ENCODE data around the gene RIPOR1. TPM values are rescaled to one million over a fixed set of nuclear protein-coding genes. Genes with fewer than 3 reads are reported as not detected.
A peak's percentile ranks its signal among the peaks of the same experiment; 100 is the strongest.

Gene RIPOR1
- total and polyA plus RNA-seq, 2 donors from 2014 or later, result 60.9 to 116 TPM

DNA sequence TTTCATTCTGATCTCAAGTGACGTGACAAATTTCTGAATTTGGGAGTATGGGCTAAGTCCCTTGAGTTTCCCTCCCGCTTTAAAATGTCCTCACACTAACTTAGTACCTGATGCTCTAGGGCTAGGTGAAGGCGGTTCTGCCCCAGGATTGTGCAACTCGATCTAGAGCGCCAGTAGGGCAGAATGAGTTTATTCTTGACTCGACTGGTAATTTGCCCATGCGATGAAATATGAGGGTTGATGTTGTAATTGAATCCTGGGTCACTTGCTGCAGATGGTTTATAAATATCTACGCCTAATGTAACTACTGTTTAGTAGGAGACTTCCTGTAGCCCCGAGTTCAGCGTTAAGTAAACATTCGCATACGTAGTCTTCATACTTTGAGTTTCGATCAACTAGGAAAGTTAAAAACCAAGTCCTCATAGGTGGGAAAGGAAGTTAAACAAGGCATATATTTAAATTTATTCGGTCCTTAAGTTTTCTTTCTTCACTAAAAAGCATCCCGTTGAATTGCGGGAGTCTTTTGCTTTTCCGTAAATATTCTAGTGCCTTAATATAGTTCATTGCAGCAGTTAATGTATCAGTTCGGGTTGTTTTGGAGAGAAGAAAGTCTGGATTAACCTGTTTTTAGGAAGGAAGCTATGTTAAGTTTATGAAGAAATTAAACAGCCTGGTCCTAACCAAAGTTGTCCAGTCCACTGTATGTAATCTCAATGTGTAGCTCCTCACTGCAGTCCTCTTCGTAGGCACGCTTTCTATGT lies 35.3 kb downstream of the RIPOR1 start:
- Histone ChIP-seq H3K9me3 (ENCODE audit: control insufficient read depth in 2 of 3, insufficient read depth in 1 of 3, low read length in 3 of 3) (no peaks in the 10 kb centered on the region), H3K27ac (ENCODE audit: low read depth in 2 of 2, low read length in 2 of 2) (peak overlapping the region; percentile 96 to 97), H3K36me3 (ENCODE audit: control insufficient read depth in 2 of 3, insufficient read depth in 3 of 3, low read length in 3 of 3) (no peaks in the 10 kb centered on the region), H3K4me3 (ENCODE audit: low read length in 3 of 3) (peak overlapping the region; percentile 66 to 85 (median 75)), H3K27me3 (ENCODE audit: control insufficient read depth, insufficient read depth, low read length) (no peaks in the 10 kb centered on the region), H3K4me1 (ENCODE audit: control insufficient read depth in 2 of 3, insufficient read depth in 2 of 3, low read depth in 1 of 3, low read length in 3 of 3) (peaks cover 0 to 14% (median 12%) of the 10 kb centered on the region in 3 donors), H3K9ac (ENCODE audit: low read length in 3 of 3) (peak overlapping the region; percentile 70 to 86 (median 77))
- TF ChIP-seq, protein P1, sequence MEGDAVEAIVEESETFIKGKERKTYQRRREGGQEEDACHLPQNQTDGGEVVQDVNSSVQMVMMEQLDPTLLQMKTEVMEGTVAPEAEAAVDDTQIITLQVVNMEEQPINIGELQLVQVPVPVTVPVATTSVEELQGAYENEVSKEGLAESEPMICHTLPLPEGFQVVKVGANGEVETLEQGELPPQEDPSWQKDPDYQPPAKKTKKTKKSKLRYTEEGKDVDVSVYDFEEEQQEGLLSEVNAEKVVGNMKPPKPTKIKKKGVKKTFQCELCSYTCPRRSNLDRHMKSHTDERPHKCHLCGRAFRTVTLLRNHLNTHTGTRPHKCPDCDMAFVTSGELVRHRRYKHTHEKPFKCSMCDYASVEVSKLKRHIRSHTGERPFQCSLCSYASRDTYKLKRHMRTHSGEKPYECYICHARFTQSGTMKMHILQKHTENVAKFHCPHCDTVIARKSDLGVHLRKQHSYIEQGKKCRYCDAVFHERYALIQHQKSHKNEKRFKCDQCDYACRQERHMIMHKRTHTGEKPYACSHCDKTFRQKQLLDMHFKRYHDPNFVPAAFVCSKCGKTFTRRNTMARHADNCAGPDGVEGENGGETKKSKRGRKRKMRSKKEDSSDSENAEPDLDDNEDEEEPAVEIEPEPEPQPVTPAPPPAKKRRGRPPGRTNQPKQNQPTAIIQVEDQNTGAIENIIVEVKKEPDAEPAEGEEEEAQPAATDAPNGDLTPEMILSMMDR (IDR thresholded peaks at IDR 0.05; ENCODE audit: borderline replicate concordance, extremely low read depth, insufficient read depth), result no peak
- DNase-seq, result peak; percentile 34 to 79 (median 59)
- intact Hi-C loops (cut with DNase I), result no loop called here
- FAIRE-seq, result no peak

DNA sequence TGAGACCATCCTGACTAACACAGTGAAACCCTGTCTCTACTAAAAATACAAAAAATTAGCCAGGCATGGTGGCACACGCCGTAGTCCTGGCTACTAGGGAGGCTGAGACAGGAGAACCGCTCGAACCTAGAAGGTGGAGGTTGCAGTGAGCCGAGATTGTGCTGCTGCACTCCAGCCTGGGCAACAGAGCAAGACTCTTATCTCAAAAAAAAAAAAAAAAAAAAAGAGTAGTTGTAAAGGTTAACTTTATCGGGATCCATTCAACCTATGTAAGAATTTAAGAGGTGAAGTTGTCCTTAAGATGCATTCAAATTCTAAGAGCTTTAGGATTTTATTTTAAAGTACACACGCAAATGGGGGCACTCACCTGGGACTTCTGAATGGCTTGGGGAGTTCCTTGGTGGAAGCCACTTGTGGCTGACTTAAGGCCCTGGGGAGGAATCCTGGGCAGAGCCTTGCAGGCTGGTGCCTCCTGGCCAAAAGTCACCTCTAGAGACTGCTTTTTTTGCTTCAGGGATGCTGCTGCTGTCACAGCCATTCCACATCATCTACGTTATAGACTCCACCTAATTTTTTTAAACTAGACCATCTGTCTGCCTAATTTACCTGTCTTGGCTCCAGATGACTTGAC lies 37.0 kb downstream of the RIPOR1 start:
- H3K9ac ChIP-seq (ENCODE audit: low read length in 3 of 3), result no peak overlapping the region
- intact Hi-C loops (cut with DNase I), result no loop called here
- H3K9me3 ChIP-seq (ENCODE audit: control insufficient read depth in 2 of 3, insufficient read depth in 1 of 3, low read length in 3 of 3), result no peaks in the 10 kb centered on the region
- FAIRE-seq (no peak), DNase-seq (peak in 1 of 5 donors; percentile 11)
- H3K27me3 ChIP-seq (ENCODE audit: control insufficient read depth, insufficient read depth, low read length), result no peaks in the 10 kb centered on the region
- H3K36me3 ChIP-seq (ENCODE audit: control insufficient read depth in 2 of 3, insufficient read depth in 3 of 3, low read length in 3 of 3), result no peaks in the 10 kb centered on the region
- H3K4me1 ChIP-seq (ENCODE audit: control insufficient read depth in 2 of 3, insufficient read depth in 2 of 3, low read depth in 1 of 3, low read length in 3 of 3), result peaks cover 0 to 14% (median 12%) of the 10 kb centered on the region in 3 donors
- TF ChIP-seq, protein P1 (IDR thresholded peaks at IDR 0.05; ENCODE audit: borderline replicate concordance, extremely low read depth, insufficient read depth), result no peak
- H3K27ac ChIP-seq (ENCODE audit: low read depth in 2 of 2, low read length in 2 of 2), result no peak overlapping the region
- no peak overlapping the region for H3K4me3 ChIP-seq (ENCODE audit: low read length in 3 of 3)

DNA sequence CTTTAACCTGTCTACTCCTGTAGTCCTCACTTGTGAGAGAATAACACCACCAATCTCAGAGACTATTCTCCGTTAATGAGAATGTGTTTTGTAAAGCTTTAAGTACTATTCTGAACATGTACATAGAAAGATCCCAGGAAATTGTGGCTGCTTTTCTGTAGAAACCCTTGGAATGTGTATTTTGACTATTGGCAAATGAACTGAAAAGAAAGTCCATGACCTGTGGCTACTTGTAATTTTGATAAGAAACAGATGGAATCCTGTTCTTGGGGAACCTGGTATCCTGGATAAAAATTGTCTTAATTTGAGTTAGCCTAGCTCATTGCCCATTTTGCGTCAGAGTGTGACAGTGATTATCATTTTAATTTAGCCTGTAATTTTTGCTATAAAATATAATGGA lies 42.8 kb downstream of the RIPOR1 start:
- Histone ChIP-seq H3K9me3 (ENCODE audit: control insufficient read depth in 2 of 3, insufficient read depth in 1 of 3, low read length in 3 of 3) (no peaks in the 10 kb centered on the region), H3K4me3 (ENCODE audit: low read length in 3 of 3) (no peak overlapping the region), H3K9ac (ENCODE audit: low read length in 3 of 3) (no peak overlapping the region), H3K27ac (ENCODE audit: low read depth in 2 of 2, low read length in 2 of 2) (no peak overlapping the region), H3K4me1 (ENCODE audit: control insufficient read depth in 2 of 3, insufficient read depth in 2 of 3, low read depth in 1 of 3, low read length in 3 of 3) (peaks cover 0 to 3% (median 0%) of the 10 kb centered on the region in 3 donors), H3K27me3 (ENCODE audit: control insufficient read depth, insufficient read depth, low read length) (no peaks in the 10 kb centered on the region), H3K36me3 (ENCODE audit: control insufficient read depth in 2 of 3, insufficient read depth in 3 of 3, low read length in 3 of 3) (peaks cover 2 to 12% (median 5%) of the 10 kb centered on the region in 3 donors)
- DNase-seq (no peak), FAIRE-seq (no peak)
- intact Hi-C loops (cut with DNase I), result no loop called here
- TF ChIP-seq, protein P1 (IDR thresholded peaks at IDR 0.05; ENCODE audit: borderline replicate concordance, extremely low read depth, insufficient read depth), result no peak
